NT2/D1 (cell line): ENCODE results near the gene BAG5.
A peak's percentile ranks its signal among the peaks of the same experiment; 100 is the strongest.

Experiments
- DNase-seq: peaks from one replicate; pipeline ENCODE4 v3.0.0-alpha.2; 2011; ENCODE audit warnings: low read depth, low spot score
- H3K27me3 ChIP-seq: 2 replicates; pipeline ENCODE4 v1.6.0; 2011; ENCODE audit warnings: mild to moderate bottlenecking; ENCODE audit not compliant: insufficient read length, insufficient read depth
- H3K36me3 ChIP-seq: 2 replicates; pipeline ENCODE4 v1.6.1; 2011; ENCODE audit warnings: mild to moderate bottlenecking, low read length, mixed read lengths; ENCODE audit not compliant: insufficient read depth, insufficient read length
- H3K4me1 ChIP-seq: 2 replicates; pipeline ENCODE4 v1.5.1; 2011; ENCODE audit not compliant: insufficient read depth, insufficient read length
- H3K4me3 ChIP-seq: 2 replicates; pipeline ENCODE4 v1.5.1; 2011; ENCODE audit warnings: low read depth; ENCODE audit not compliant: insufficient read length
- H3K9ac ChIP-seq: 2 replicates; pipeline ENCODE4 v1.6.0; 2011; ENCODE audit warnings: low read depth; ENCODE audit not compliant: insufficient read length
- H3K9me3 ChIP-seq: 2 replicates; pipeline ENCODE4 v1.5.1; 2011; ENCODE audit warnings: mild to moderate bottlenecking, low read length; ENCODE audit not compliant: insufficient read depth
- SUZ12 ChIP-seq: IDR thresholded peaks from 2 replicates; pipeline ENCODE4 v1.6.1; 2011; ENCODE audit not compliant: insufficient read length, insufficient read depth; ENCODE audit errors: extremely low read depth
- YY1 ChIP-seq: IDR thresholded peaks from 2 replicates; pipeline ENCODE4 v1.6.1; 2011; ENCODE audit not compliant: insufficient read length, insufficient read depth
- ZNF274 ChIP-seq: IDR thresholded peaks from 2 replicates; pipeline ENCODE4 v1.6.1; 2011; ENCODE audit warnings: mild to moderate bottlenecking, low read depth, low read length

BAG5 gene

GRCh38 chr14:103521438-103521950, 41.0 kb downstream of the BAG5 start:
- DNase-seq, result no peak
- H3K4me1 ChIP-seq, result peaks cover 17% of the 10 kb centered on the region
- H3K9ac ChIP-seq, result peak overlapping the region; percentile 90
- peaks cover 13% of the 10 kb centered on the region for H3K36me3 ChIP-seq
- no peaks in the 10 kb centered on the region for H3K9me3 ChIP-seq
- peak overlapping the region; percentile 78 for H3K4me3 ChIP-seq
- no peak for TF ChIP-seq YY1
- no peak for TF ChIP-seq ZNF274
- no peak for TF ChIP-seq SUZ12
- H3K27me3 ChIP-seq, result peaks cover 17% of the 10 kb centered on the region

GRCh38 chr14:103520657-103521437, 41.6 kb downstream of the BAG5 start:
- TF ChIP-seq SUZ12, result no peak
- TF ChIP-seq YY1, result no peak
- no peak for TF ChIP-seq ZNF274
- no peak for DNase-seq
- peaks cover 17% of the 10 kb centered on the region for H3K27me3 ChIP-seq
- H3K4me1 ChIP-seq, result peaks cover 18% of the 10 kb centered on the region
- H3K9ac ChIP-seq, result peak overlapping the region; percentile 70
- peaks cover 13% of the 10 kb centered on the region for H3K36me3 ChIP-seq
- no peaks in the 10 kb centered on the region for H3K9me3 ChIP-seq
- peak overlapping the region; percentile 78 for H3K4me3 ChIP-seq

- Histone ChIP-seq H3K4me3 (peak overlapping the region; percentile 6), H3K27me3 (peaks cover 17% of the 10 kb centered on the region), H3K9ac (no peak overlapping the region), H3K4me1 (peaks cover 18% of the 10 kb centered on the region), H3K36me3 (peaks cover 13% of the 10 kb centered on the region), H3K9me3 (no peaks in the 10 kb centered on the region)
- DNase-seq, result no peak
- TF ChIP-seq YY1 (no peak), ZNF274 (no peak), SUZ12 (no peak)
Observed at GRCh38 chr14:103520269-103520656, 42.2 kb downstream of the BAG5 start.

- Histone ChIP-seq H3K4me3 (no peak overlapping the region), H3K9me3 (no peaks in the 10 kb centered on the region), H3K9ac (peak overlapping the region; percentile 26), H3K27me3 (peaks cover 17% of the 10 kb centered on the region), H3K4me1 (peaks cover 21% of the 10 kb centered on the region), H3K36me3 (peaks cover 13% of the 10 kb centered on the region)
- TF ChIP-seq ZNF274, result no peak
- no peak for TF ChIP-seq YY1
- TF ChIP-seq SUZ12, result no peak
- DNase-seq, result no peak
Observed at GRCh38 chr14:103519837-103520212, 42.6 kb downstream of the BAG5 start.

GRCh38 chr14:103519043-103519836, 43.2 kb downstream of the BAG5 start:
- Histone ChIP-seq H3K9me3 (no peaks in the 10 kb centered on the region), H3K4me1 (peaks cover 22% of the 10 kb centered on the region), H3K27me3 (peaks cover 12% of the 10 kb centered on the region), H3K36me3 (peaks cover 13% of the 10 kb centered on the region), H3K4me3 (no peak overlapping the region), H3K9ac (peak overlapping the region; percentile 26)
- DNase-seq, result no peak
- TF ChIP-seq YY1 (no peak), ZNF274 (no peak)

- Histone ChIP-seq H3K27me3 (peaks cover 4% of the 10 kb centered on the region), H3K4me3 (no peak overlapping the region), H3K9me3 (no peaks in the 10 kb centered on the region), H3K4me1 (peaks cover 22% of the 10 kb centered on the region), H3K9ac (peak overlapping the region; percentile 21), H3K36me3 (peaks cover 14% of the 10 kb centered on the region)
- no peak for DNase-seq
- TF ChIP-seq SUZ12 (no peak), YY1 (no peak), ZNF274 (no peak)
Observed at GRCh38 chr14:103518422-103519042, 43.9 kb downstream of the BAG5 start.

GRCh38 chr14:103517721-103518421, 44.6 kb downstream of the BAG5 start:
- Histone ChIP-seq H3K4me1 (peaks cover 20% of the 10 kb centered on the region), H3K27me3 (no peaks in the 10 kb centered on the region), H3K4me3 (no peak overlapping the region), H3K9me3 (no peaks in the 10 kb centered on the region), H3K9ac (no peak overlapping the region), H3K36me3 (peaks cover 20% of the 10 kb centered on the region)
- DNase-seq, result no peak
- TF ChIP-seq YY1, result no peak
